ENCODE measurements around the gene ELFN1.

DNA sequence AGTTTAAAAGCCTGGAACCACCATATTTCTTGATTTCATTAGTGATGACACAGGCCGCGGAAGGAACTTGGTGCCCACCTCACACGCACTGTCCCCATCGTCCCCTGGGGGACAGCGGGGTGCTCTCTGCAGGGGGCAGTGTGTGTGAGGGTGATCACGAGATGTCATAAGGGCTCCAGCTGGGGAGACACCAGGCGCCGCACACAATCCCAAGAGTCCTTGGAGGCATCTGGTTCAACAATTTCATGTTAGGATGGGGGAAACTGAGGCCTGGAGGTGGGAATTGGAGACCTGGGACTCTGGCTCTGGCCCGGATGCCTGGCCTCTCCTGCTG is 66.4 kb downstream of the ELFN1 start:
- TF ChIP-seq, protein P1, sequence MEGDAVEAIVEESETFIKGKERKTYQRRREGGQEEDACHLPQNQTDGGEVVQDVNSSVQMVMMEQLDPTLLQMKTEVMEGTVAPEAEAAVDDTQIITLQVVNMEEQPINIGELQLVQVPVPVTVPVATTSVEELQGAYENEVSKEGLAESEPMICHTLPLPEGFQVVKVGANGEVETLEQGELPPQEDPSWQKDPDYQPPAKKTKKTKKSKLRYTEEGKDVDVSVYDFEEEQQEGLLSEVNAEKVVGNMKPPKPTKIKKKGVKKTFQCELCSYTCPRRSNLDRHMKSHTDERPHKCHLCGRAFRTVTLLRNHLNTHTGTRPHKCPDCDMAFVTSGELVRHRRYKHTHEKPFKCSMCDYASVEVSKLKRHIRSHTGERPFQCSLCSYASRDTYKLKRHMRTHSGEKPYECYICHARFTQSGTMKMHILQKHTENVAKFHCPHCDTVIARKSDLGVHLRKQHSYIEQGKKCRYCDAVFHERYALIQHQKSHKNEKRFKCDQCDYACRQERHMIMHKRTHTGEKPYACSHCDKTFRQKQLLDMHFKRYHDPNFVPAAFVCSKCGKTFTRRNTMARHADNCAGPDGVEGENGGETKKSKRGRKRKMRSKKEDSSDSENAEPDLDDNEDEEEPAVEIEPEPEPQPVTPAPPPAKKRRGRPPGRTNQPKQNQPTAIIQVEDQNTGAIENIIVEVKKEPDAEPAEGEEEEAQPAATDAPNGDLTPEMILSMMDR (IDR thresholded peaks at IDR 0.05), result no peak
- TF ChIP-seq POLR2A (IDR thresholded peaks at IDR 0.05) (no peak), POLR2AphosphoS5 (IDR thresholded peaks at IDR 0.05) (no peak)
